Stimulated activated CD8-positive, alpha-beta memory T cell treated with anti-CD3 and anti-CD28 coated beads, Interleukin-7, amount 100 ng/mL, for 1 hour (primary cell): ENCODE measurements around the gene DNMT3B.

ENCODE experiments used
- DNase-seq, 2 donors: peaks; one replicate each; pipeline ENCODE4 v3.0.0-alpha.2; 2020; ENCODE audit warnings: low read depth in 2 of 2

Gene DNMT3B

GRCh38 chr20:32823737-32824588 lies 61.8 kb downstream of the DNMT3B start:
- DNase-seq, result no peak

- no peak for DNase-seq
Observed at GRCh38 chr20:32828029-32828680, 66.0 kb downstream of the DNMT3B start.

- DNase-seq, result no peak
Observed at GRCh38 chr20:32829311-32830005, 67.3 kb downstream of the DNMT3B start.

- DNase-seq, result no peak
Observed at GRCh38 chr20:32830437-32830836, 68.3 kb downstream of the DNMT3B start.

GRCh38 chr20:32831982-32832381 lies 69.8 kb downstream of the DNMT3B start:
- no peak for DNase-seq

- no peak for DNase-seq
Observed at GRCh38 chr20:32832664-32833063, 70.5 kb downstream of the DNMT3B start.

GRCh38 chr20:32834972-32835371 lies 72.8 kb downstream of the DNMT3B start:
- DNase-seq, result no peak

GRCh38 chr20:32837157-32837556 lies 75.0 kb downstream of the DNMT3B start:
- DNase-seq, result no peak

- DNase-seq, result no peak
Observed at GRCh38 chr20:32839227-32839981, 77.2 kb downstream of the DNMT3B start.

- no peak for DNase-seq
Observed at GRCh38 chr20:32839982-32840285, 77.7 kb downstream of the DNMT3B start.

- DNase-seq, result no peak
Observed at GRCh38 chr20:32841174-32841573, 79.0 kb downstream of the DNMT3B start.

- DNase-seq, result no peak
Observed at GRCh38 chr20:32841632-32842031, 79.4 kb downstream of the DNMT3B start.

GRCh38 chr20:32842688-32843524 lies 80.7 kb downstream of the DNMT3B start:
- no peak for DNase-seq

- no peak for DNase-seq
Observed at GRCh38 chr20:32845786-32846185, 83.6 kb downstream of the DNMT3B start.

GRCh38 chr20:32846852-32847251 lies 84.7 kb downstream of the DNMT3B start:
- DNase-seq, result no peak

- DNase-seq, result no peak
Observed at GRCh38 chr20:32847964-32848363, 85.8 kb downstream of the DNMT3B start.

GRCh38 chr20:32848846-32849245 lies 86.7 kb downstream of the DNMT3B start:
- DNase-seq, result no peak

GRCh38 chr20:32849577-32849976 lies 87.4 kb downstream of the DNMT3B start:
- no peak for DNase-seq

- no peak for DNase-seq
Observed at GRCh38 chr20:32855387-32855786, 93.2 kb downstream of the DNMT3B start.

GRCh38 chr20:32858189-32858588 lies 96.0 kb downstream of the DNMT3B start:
- DNase-seq, result no peak
